CD8-positive, alpha-beta memory T cell (primary cell): Measurements from ENCODE around the gene DTX1. TPM values are rescaled to one million over a fixed set of nuclear protein-coding genes. Genes with fewer than 3 reads are reported as not detected.
A peak's percentile ranks its signal among the peaks of the same experiment; 100 is the strongest.

Source experiments
- CTCF ChIA-PET: fragments of 350-600 bp; sonication (Branson Sonifier 250); formaldehyde crosslinking; loops from one replicate; lab custom pipeline; 2021; ENCODE audit warnings: antibody characterized with exemption; lab: Charles Lee
- POLR2A ChIA-PET: fragments of 350-600 bp; sonication (Branson Sonifier 250); formaldehyde crosslinking; loops from one replicate; lab custom pipeline; 2021; ENCODE audit warnings: antibody characterized with exemption; lab: Charles Lee
- DNase-seq, 5 donors: peaks; one replicate each; pipeline versions ENCODE4 v3.0.0 to v3.0.0-alpha.2; 2020 to 2022; ENCODE audit warnings: mixed read lengths in 1 of 5
- H3K27ac ChIP-seq: one replicate; pipeline ENCODE4 v1.7.0; 2013; ENCODE audit warnings: low read depth, mild to moderate bottlenecking, low read length, moderate library complexity
- H3K27me3 ChIP-seq: 2 replicates; pipeline ENCODE4 v1.7.0; 2013; ENCODE audit warnings: low read length, mild to moderate bottlenecking; ENCODE audit not compliant: insufficient read depth, poor library complexity, severe bottlenecking
- H3K36me3 ChIP-seq: 2 replicates; pipeline ENCODE4 v1.7.0; 2013; ENCODE audit warnings: mild to moderate bottlenecking, low read length, moderate library complexity; ENCODE audit not compliant: insufficient read depth
- H3K4me1 ChIP-seq: 2 replicates; pipeline ENCODE4 v1.7.0; 2013; ENCODE audit warnings: mild to moderate bottlenecking, low read length, moderate library complexity; ENCODE audit not compliant: insufficient read depth
- H3K4me3 ChIP-seq: 2 replicates; pipeline ENCODE4 v1.7.0; 2013; ENCODE audit warnings: mild to moderate bottlenecking, low read length
- H3K9me3 ChIP-seq: 2 replicates; pipeline ENCODE4 v1.7.0; 2013; ENCODE audit warnings: mild to moderate bottlenecking, low read length
- H3K27ac Mint-ChIP-seq, 8 donors: one replicate each; pipeline ENCODE4 v1.8.0; 2020 to 2021; ENCODE audit warnings: mixed read lengths in 8 of 8, mild to moderate bottlenecking in 6 of 8, inconsistent platforms in 3 of 8, moderate library complexity in 3 of 8
- H3K27me3 Mint-ChIP-seq, 2 donors: one replicate each; pipeline ENCODE4 v1.8.0; 2020 to 2021; ENCODE audit warnings: mixed read lengths in 2 of 2, mild to moderate bottlenecking in 1 of 2, moderate library complexity in 1 of 2
- H3K36me3 Mint-ChIP-seq, 3 donors: one replicate each; pipeline ENCODE4 v1.8.0; 2020 to 2021; ENCODE audit warnings: mixed read lengths in 3 of 3, inconsistent platforms in 1 of 3, mild to moderate bottlenecking in 1 of 3
- H3K4me1 Mint-ChIP-seq, 3 donors: one replicate each; pipeline ENCODE4 v1.8.0; 2020 to 2021; ENCODE audit warnings: mixed read lengths in 3 of 3, inconsistent platforms in 1 of 3, mild to moderate bottlenecking in 1 of 3
- H3K4me3 Mint-ChIP-seq, 7 donors: one replicate each; pipeline ENCODE4 v1.8.0; 2020 to 2021; ENCODE audit warnings: mixed read lengths in 7 of 7, mild to moderate bottlenecking in 6 of 7, moderate library complexity in 4 of 7, inconsistent platforms in 2 of 7
- H3K9me3 Mint-ChIP-seq, 5 donors: one replicate each; pipeline ENCODE4 v1.8.0; 2020 to 2022; ENCODE audit warnings: mixed read lengths in 5 of 5, mild to moderate bottlenecking in 3 of 5, moderate library complexity in 2 of 5, inconsistent platforms in 1 of 5
- polyA plus RNA-seq: library from polyadenylated mRNA; unstranded; fragments of 300-500 nt; fragmentation: Illumina TruSeq; gene quantifications from one replicate; pipeline ENCODE4 v1.2.3, GENCODE V29; 2021
- total RNA-seq, 2 experiments: library from RNA; stranded (reverse); gene quantifications; one replicate each; pipeline ENCODE4 v1.2.3, GENCODE V29; 2021

The DTX1 gene
- total and polyA plus RNA-seq, 3 experiments from 2014 or later = 0.98 to 2.2 (median 2.0) TPM

GRCh38 chr12:113088037-113088436 is 31.5 kb downstream of the DTX1 start:
- Mint-ChIP-seq H3K27me3 (peaks cover 0 to 3% of the 10 kb centered on the region in 2 donors), H3K9me3 (no peaks in the 10 kb centered on the region), H3K4me1 (peaks cover 82 to 96% (median 95%) of the 10 kb centered on the region in 3 donors), H3K4me3 (peak overlapping the region in 5 of 7 donors; percentile 24 to 90 (median 79)), H3K27ac (peak overlapping the region; percentile 83 to 98 (median 90)), H3K36me3 (peaks cover 0 to 2% (median 0%) of the 10 kb centered on the region in 3 donors)
- peaks cover 91% of the 10 kb centered on the region for H3K4me1 ChIP-seq
- no peak for DNase-seq
- no peaks in the 10 kb centered on the region for H3K9me3 ChIP-seq
- no peak overlapping the region for H3K27ac ChIP-seq
- ChIA-PET CTCF (interaction anchor here (0.8 to 1.1 kb wide), 2 partner anchors 11 to 39 kb away, joined by 3 read pairs; no protein-coding TSS in a partner anchor), POLR2A (interaction anchor here (0.5 kb wide), 1 partner anchor 15 kb away, joined by 7 read pairs; no protein-coding TSS in a partner anchor)
- no peaks in the 10 kb centered on the region for H3K36me3 ChIP-seq
- no peak overlapping the region for H3K4me3 ChIP-seq
- no peaks in the 10 kb centered on the region for H3K27me3 ChIP-seq

- Mint-ChIP-seq H3K9me3 (no peaks in the 10 kb centered on the region), H3K36me3 (no peaks in the 10 kb centered on the region), H3K27ac (peak overlapping the region; percentile 83 to 97 (median 90)), H3K27me3 (peaks cover 0 to 3% of the 10 kb centered on the region in 2 donors), H3K4me3 (peak overlapping the region in 6 of 7 donors; percentile 42 to 90 (median 60)), H3K4me1 (peaks cover 78 to 86% (median 85%) of the 10 kb centered on the region in 3 donors)
- peaks cover 84% of the 10 kb centered on the region for H3K4me1 ChIP-seq
- no peak overlapping the region for H3K27ac ChIP-seq
- peak in 4 of 5 donors; percentile 17 to 55 (median 28) for DNase-seq
- peak overlapping the region; percentile 16 for H3K4me3 ChIP-seq
- POLR2A ChIA-PET = interaction anchor here (0.7 kb wide), 1 partner anchor 111 kb away, joined by 7 read pairs; the partner anchor contains the start of gene OAS2
- no peaks in the 10 kb centered on the region for H3K36me3 ChIP-seq
- CTCF ChIA-PET = interaction anchor here (0.8 to 1.5 kb wide), 5 partner anchors 9 to 40 kb away, joined by 3 to 8 read pairs (median 5); no protein-coding TSS in a partner anchor
- H3K9me3 ChIP-seq = no peaks in the 10 kb centered on the region
- H3K27me3 ChIP-seq = no peaks in the 10 kb centered on the region
Observed at GRCh38 chr12:113088971-113089756, 32.6 kb downstream of the DTX1 start.

- no peaks in the 10 kb centered on the region for H3K9me3 ChIP-seq
- peak overlapping the region; percentile 14 for H3K4me3 ChIP-seq
- Mint-ChIP-seq H3K4me3 (peak overlapping the region in 6 of 7 donors; percentile 47 to 90 (median 60)), H3K36me3 (no peaks in the 10 kb centered on the region), H3K4me1 (peaks cover 74 to 79% (median 79%) of the 10 kb centered on the region in 3 donors), H3K27me3 (peaks cover 0 to 3% of the 10 kb centered on the region in 2 donors), H3K9me3 (no peaks in the 10 kb centered on the region), H3K27ac (peak overlapping the region; percentile 83 to 97 (median 90))
- peaks cover 81% of the 10 kb centered on the region for H3K4me1 ChIP-seq
- POLR2A ChIA-PET = interaction anchor here (0.7 kb wide), 1 partner anchor 112 kb away, joined by 7 read pairs; the partner anchor contains the start of gene OAS2
- no peak overlapping the region for H3K27ac ChIP-seq
- DNase-seq = no peak
- CTCF ChIA-PET = interaction anchor here (0.8 to 1.5 kb wide), 4 partner anchors 9 to 41 kb away, joined by 3 to 8 read pairs (median 6); no protein-coding TSS in a partner anchor
- H3K27me3 ChIP-seq = no peaks in the 10 kb centered on the region
- H3K36me3 ChIP-seq = no peaks in the 10 kb centered on the region
Observed at GRCh38 chr12:113089839-113090238, 33.3 kb downstream of the DTX1 start.

DNA sequence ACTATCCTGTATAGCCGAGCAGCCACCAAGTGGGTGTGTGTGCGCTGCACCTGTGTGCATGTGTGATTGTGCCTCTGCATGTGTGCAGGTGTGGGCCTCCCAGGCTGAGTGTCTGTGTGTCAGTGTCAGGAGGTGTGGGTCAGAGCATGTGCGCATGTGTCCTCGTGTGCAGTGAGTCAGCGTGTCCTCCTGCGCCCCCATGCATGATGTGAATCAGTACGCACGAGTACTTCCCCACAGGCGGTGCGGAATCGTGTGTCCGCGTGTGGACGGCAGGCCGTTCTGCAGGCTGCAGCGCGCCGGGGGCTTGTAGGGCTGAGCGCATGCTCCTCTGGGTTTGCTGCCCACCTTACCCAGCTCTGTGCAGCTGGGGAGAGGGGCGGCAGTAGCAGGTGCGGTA is 34.2 kb downstream of the DTX1 start:
- DNase-seq = no peak
- CTCF ChIA-PET = interaction anchor here (1.9 kb wide), 1 partner anchor 13 kb away, joined by 4 read pairs; no protein-coding TSS in a partner anchor
- Mint-ChIP-seq H3K27me3 (peaks cover 0 to 3% of the 10 kb centered on the region in 2 donors), H3K27ac (peak overlapping the region in 3 of 8 donors; percentile 73 to 91 (median 77)), H3K4me1 (peaks cover 75 to 79% (median 78%) of the 10 kb centered on the region in 3 donors), H3K9me3 (no peaks in the 10 kb centered on the region), H3K36me3 (peaks cover 0 to 1% (median 0%) of the 10 kb centered on the region in 3 donors), H3K4me3 (no peak overlapping the region)
- H3K36me3 ChIP-seq = no peaks in the 10 kb centered on the region
- POLR2A ChIA-PET = no interaction called here
- no peak overlapping the region for H3K4me3 ChIP-seq
- peaks cover 73% of the 10 kb centered on the region for H3K4me1 ChIP-seq
- H3K27me3 ChIP-seq = no peaks in the 10 kb centered on the region
- H3K9me3 ChIP-seq = no peaks in the 10 kb centered on the region
- H3K27ac ChIP-seq = no peak overlapping the region

DNA sequence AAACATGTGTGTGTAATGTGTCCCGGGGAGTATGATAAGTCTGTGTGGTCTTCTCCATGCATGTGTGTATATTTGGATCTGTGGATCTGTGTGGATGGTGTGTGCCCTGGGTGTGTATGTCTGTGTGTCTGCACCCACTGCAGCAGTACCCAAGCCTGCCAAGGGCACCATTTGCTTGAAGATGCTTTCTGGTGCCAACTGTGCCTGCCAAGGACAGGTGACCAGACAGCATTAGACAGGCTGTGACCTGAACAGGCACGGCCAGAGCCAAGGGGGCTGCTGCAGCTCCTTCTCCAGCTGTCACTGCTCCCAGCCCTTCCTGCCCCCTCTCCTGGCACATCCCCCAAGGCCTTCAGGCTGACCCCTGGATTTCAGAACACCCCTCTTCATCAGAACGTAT is 35.0 kb downstream of the DTX1 start:
- H3K27me3 Mint-ChIP-seq = peaks cover 0 to 3% of the 10 kb centered on the region in 2 donors
- H3K4me1 Mint-ChIP-seq = peaks cover 69 to 72% (median 70%) of the 10 kb centered on the region in 3 donors
- Histone ChIP-seq H3K27ac (no peak overlapping the region), H3K4me3 (peak overlapping the region; percentile 7), H3K27me3 (no peaks in the 10 kb centered on the region), H3K4me1 (peaks cover 65% of the 10 kb centered on the region), H3K9me3 (no peaks in the 10 kb centered on the region), H3K36me3 (no peaks in the 10 kb centered on the region)
- ChIA-PET CTCF (interaction anchor here (1.9 kb wide), 1 partner anchor 12 kb away, joined by 4 read pairs; no protein-coding TSS in a partner anchor), POLR2A (no interaction called here)
- H3K27ac Mint-ChIP-seq = peak overlapping the region in 6 of 8 donors; percentile 60 to 91 (median 72)
- H3K4me3 Mint-ChIP-seq = peak overlapping the region in 3 of 7 donors; percentile 20 to 44 (median 36)
- H3K36me3 Mint-ChIP-seq = peaks cover 0 to 1% (median 0%) of the 10 kb centered on the region in 3 donors
- DNase-seq = no peak
- no peaks in the 10 kb centered on the region for H3K9me3 Mint-ChIP-seq

DNA sequence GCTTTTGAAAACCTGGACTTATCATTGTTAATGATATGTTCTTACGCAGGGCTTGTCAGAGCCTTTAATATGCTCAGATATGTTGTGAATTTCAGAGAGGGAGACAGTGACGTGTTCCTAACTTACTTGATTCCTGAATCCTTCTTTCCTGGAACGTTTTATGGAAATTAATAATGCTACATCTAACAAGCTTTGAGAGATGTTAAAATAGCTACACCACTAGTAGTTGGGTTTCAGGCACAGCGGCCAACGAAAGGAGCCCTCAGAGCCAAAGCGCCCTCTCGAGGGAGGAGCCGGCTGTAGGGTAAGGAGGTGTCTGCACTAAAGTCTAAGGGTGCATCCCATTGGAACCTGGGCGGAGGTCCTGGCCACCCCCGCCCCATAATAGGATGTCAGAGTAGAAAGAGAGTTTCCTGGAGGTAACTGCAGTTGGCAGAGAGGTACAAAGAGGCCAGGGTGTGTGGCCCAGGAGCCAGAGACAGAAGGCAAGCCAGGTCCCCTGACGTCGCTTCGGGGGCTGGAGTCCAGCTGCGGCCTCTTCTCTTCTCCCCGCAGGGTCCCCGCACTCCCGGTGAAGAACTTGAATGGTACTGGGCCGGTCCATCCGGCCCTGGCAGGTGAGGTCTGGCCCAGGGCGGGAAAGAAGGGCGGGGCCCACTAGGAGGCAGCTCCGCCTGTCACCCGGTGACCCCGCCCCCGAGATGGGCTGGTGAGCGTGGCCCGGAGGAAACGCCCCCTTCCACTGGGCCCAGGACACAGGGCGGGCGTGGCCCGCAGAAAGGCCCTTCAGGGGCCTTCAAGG is 36.3 kb downstream of the DTX1 start:
- no peak for DNase-seq

More for the DNA sequence above, 36.3 kb downstream of the DTX1 start:
- peaks cover 57 to 59% (median 57%) of the 10 kb centered on the region in 3 donors for H3K4me1 Mint-ChIP-seq
- H3K9me3 ChIP-seq = no peaks in the 10 kb centered on the region
- ChIA-PET CTCF (interaction anchor here (0.8 to 1.9 kb wide), 3 partner anchors 8 to 29 kb away, joined by 3 to 4 read pairs (median 3); no protein-coding TSS in a partner anchor), POLR2A (interaction anchor here (0.6 kb wide), 1 partner anchor 111 kb away, joined by 7 read pairs; no protein-coding TSS in a partner anchor)
- H3K9me3 Mint-ChIP-seq = no peaks in the 10 kb centered on the region
- H3K4me3 Mint-ChIP-seq = no peak overlapping the region
- H3K27me3 ChIP-seq = no peaks in the 10 kb centered on the region
- H3K4me1 ChIP-seq = peaks cover 52% of the 10 kb centered on the region
- peaks cover 0 to 3% of the 10 kb centered on the region in 2 donors for H3K27me3 Mint-ChIP-seq
- H3K27ac ChIP-seq = no peak overlapping the region
- H3K36me3 ChIP-seq = no peaks in the 10 kb centered on the region
- no peak overlapping the region for H3K4me3 ChIP-seq
- peaks cover 0 to 1% (median 0%) of the 10 kb centered on the region in 3 donors for H3K36me3 Mint-ChIP-seq
- H3K27ac Mint-ChIP-seq = peak overlapping the region in 5 of 8 donors; percentile 25 to 73 (median 47)
